NCI-H460 (cell line): Measurements from ENCODE around the gene BCL3. TPM values are rescaled to one million over a fixed set of nuclear protein-coding genes. Genes with fewer than 3 reads are reported as not detected.
"Not testable (repeated sequence)": the region's sequence is repeated elsewhere in the genome, so short reads cannot be mapped to it uniquely, and the experiment has no call there.

Source experiments
- DNase-seq: peaks from one replicate; pipeline ENCODE4 v3.0.0-alpha.2; 2016; ENCODE audit warnings: low read depth; ENCODE audit errors: extremely low read depth
- total RNA-seq: library from RNA; depleted of rRNA; stranded (reverse); fragments of >200 nt; shearing (Covaris generic); gene quantifications from 2 replicates; pipeline ENCODE4 v1.2.3, GENCODE V29; 2014

BCL3 gene
- total RNA-seq, 1 experiment from 2014 or later: 12.6 TPM

DNA sequence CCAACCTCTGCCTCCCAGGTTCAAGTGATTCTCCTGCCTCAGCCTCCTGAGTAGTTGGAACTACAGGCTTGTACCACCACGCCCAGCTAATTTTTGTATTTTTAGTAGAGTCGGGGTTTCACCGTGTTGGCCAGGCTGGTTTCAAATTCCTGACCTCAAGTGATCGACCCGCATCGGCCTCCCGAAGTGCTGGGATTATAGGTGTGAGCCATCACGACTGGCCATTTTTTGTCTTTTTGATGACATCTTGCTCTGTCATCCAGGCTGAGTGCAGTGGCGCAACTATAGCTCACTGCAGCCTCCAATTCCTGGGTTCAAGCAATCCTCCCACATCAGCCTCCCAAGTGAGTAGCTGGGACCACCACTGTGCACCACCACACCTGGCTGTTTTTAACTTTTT is 28.1 kb upstream of the BCL3 start:
- not testable (repeated sequence) for DNase-seq

DNA sequence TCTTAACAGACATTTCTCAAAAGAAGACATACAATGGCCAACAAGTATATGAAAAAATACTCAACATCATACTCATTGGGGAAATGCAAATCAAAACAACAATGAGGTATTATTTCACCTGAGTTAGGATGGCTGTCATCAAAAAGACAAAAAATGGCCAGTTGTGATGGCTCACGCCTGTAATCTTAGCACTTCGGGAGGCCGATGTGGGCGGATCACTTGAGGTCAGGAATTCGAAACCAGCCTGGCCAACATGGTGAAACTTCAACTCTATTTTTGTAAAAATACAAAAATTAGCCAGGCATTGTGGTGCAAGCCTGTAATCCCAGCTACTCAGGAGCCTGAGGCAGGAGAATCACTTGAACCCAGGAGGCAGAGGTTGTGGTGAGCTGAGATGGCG is 27.6 kb upstream of the BCL3 start:
- no peak for DNase-seq

DNA sequence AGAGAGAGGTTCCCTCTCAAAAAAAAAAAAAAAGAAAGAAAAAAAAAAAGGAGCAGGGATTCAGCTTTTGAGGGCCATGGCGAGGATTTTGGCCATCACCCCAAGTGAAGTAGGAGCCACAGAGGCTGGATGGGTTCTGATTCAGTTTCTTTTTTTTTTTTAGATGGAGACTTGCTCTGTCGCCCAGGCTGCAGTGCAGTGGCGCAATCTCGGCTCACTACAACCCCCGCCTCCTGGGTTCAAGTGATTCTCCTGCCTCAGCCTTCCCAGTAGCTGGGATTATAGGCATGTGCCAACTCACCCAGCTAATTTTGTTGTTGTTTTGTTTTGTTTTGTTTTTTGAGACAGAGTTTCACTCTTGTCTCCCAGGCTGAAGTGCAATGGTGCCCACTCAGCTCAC is 27.1 kb upstream of the BCL3 start:
- not testable (repeated sequence) for DNase-seq

DNA sequence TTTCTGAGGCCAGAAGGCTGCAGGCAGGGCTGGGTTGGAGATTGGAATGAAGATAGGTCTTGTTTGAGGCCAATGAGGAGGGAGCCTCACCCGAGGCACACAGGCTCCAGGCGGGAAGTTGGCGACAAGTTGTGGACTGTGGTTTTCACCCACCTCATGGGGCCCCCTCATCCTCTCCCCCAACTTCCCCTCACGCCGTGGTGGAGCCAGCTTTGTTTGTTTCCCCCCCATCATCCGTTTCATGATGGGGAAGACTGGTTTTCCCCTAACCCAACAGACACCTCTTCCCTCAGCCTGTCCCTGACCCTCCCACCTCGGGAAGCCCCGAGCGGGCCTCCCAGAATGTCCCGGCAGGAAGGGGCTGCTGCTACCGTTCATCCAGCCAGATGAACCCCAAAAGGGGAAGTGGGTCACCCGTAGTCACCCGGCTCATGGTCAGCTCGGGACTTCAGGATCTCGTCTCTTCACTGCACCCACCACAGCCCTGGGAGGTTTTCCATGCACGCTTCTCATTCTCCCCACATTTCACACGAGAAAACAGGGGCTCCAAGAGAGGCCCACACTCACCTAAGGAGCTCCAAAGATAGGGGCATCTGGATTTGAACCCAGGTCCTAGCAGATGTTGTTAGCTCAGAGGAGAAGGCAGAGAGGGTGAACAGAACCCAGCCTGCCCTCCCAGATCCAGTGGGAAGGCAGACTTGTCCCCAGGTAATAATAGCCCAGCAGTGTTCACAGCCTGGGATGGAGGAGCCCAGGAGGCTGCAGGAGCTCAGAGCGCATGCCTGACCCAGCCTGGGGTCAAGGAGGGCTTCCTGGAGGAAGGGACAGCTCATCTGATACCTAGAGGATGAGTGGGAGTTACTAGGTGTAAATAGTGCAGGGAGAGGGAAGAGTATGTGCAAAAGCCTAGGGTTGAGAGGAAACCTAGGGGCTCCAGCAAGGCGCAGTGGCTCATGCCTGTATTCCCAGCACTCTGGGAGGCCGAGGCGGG is 26.1 kb upstream of the BCL3 start:
- DNase-seq: no peak

DNA sequence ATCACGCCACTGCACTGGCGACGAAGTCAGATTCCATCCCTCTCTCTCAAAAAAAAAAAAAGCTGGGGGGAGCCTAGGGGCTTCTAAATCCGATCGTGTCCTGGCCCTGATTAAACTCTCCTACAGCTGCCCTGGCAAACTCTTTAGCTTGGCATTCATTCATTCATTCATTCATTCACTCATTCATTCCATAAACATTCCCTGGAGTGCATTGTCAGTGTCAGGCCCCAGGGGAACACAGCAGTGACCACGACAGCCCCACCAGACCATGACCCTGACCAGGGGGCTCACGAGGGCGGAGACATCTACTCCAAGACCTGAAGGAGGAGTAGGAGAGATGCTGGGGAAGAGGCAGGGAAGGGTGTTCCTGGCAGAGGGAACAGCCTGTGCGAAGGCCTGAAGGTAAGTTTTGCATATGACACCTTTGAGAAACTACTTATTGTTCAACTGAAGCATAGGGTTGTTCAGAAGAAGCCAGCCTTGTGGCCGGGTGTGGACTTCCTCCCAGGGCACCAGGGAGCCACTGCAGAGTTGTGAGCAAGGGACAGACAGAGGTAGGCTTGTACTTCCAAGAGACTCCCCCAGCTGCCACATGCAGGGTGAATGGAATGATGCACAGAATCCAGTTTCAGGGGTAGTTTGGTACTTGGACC is 25.1 kb upstream of the BCL3 start:
- no peak for DNase-seq

DNA sequence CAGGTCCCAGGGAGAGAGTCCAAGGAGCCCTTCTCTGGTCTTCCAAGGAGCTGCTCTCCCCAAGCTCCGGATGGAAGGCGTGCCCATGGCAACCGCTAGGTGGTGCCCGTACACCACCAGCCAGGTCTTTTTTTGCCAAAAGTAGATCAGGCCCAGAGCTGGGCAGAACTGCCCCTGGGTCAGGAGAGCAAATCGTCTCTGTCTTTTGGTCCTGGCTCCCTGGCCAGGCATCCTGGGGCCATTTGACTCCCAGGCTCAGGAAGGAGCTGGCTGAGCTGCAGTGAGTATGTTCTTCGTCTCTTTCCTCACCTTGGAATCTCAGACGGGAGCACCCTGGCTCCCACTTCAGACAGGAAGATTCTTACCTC is 24.6 kb upstream of the BCL3 start:
- peak; percentile 69 for DNase-seq

DNA sequence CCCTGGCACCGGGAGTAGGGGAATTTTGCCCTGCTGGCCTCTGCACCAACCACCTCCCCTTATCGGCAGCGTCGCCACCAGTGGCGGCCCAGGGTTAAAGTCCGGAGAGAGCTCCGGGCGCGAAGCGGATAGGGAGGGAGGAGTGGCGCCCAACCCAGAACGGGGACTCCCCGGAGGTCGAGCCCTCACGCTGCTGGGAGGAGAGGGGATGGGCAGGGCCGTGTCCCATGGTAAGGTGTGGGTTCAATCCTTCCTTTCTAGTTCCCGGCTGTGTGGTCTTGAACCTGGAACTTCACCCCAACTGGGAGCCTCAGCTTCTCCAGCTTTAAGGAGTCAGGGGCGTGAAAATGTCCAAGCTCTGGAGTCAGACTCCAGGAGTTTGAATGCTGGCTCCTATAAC is 23.3 kb upstream of the BCL3 start:
- no peak for DNase-seq

DNA sequence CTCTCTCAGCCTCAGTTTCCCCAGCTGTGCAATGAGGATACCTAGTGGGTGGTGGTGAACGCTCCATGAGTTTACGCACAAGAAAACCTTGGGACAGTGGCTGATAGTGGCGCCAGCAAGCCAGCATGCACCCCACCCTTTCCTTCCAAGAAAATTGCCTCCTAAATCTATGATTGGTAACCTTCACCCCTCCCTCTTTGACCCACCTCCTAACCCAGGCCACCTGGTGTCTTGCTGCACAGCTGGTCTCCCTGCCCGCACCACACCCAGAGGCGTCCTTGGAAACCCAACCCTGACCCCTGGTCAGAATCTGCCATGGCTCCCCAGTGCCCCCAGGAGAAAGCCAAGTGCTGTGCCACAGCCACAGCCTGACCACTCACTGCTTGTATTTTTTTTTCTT is 22.8 kb upstream of the BCL3 start:
- DNase-seq: no peak

DNA sequence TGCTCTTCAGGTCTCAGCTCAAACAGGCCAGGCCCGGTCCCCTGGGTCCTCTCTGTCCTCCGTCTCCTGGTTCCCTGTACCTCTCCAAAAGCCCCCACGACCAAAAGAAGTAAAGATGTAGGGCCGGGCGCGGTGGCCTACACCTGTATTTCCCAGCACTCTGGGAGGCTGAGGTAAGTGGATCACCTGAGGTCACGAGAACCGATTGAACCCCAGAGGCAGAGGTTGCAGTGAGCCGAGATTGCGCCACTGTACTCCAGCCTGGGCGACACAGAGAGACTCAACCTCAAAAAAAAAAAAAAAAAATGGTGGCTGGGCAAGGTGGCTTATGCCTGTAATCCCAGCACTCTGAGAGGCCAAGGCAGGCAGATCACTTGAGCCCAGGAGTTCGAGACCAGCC is 22.0 kb upstream of the BCL3 start:
- no peak for DNase-seq

DNA sequence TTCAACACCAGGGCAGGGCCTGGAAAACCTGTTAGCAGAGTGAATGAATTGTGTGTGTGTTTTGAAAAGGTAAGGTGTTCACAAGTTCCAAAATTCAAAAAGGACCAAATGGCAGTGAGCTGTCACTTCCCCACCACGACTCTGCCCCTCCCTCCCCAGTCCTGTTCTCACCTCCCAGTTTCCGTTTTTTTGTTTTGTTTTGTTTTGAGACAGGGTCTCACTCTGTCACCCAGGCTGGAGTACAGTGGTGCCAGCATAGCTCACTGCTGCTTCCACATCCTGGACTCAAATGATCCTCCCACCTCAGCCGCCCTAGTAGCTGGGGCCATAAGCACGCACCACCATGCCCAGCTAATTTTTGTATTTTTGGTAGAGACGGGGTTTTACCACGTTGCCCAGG is 20.3 kb upstream of the BCL3 start:
- DNase-seq: no peak

DNA sequence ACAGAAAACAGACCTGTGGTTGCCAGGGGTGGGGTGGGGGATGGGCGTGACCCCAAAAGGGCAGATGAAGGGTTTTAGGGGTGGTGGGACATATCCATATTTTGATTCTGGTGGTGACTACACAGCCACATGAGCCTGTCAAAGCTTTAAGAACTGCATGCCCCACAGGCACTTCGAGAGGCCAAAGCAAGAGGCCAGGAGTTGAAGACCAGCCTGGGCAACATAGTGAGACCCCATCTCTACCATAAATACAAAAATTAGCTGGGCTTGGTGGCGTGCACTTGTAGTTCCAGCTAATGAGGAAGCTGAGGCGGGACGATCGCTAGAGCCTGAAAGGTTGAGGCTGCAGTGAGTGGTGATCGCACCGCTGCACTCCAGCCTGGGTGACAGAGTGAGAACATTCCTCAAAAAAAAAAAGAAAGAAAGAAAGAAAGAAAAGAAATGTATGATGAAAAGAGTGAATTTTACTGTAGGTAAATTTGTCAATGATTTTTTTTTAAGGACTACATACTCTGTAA is 18.9 kb upstream of the BCL3 start:
- DNase-seq: no peak

DNA sequence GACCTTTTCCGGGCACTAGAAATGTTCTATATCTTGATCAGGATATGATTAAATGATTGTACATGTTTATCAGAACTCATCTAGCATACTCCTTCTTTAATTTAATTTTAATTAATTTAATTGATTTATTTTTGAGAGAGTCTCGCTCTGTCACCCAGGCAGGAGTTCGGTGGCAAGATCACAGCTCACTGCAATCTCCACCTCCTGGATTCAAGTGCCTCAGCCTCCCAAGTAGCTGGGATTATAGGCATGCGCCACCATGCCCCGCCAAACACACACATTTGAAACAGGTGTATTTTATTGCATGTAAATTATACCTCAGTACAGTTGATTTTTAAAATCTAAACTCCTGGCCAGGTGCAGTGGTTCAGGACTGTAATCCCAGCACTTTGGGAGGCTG is 17.4 kb upstream of the BCL3 start:
- DNase-seq: no peak

DNA sequence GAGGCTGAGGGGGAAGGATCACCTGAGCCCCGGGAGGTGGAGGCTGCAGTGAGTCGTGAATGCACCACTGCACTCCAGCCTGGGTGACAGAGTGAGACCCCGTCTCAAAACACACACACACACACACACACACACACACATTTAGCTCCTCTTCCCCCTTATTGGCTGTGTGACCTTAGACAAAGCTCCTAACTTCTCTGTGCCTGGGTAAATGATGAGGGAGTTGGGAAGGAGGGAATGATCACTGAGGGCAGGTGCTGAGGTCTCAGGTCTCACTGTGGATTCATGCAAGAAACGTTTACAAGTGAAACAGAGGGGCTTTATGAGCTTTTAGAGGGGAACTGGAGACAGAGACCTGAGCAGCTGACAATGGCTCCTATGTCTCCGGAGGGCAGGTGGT is 16.9 kb upstream of the BCL3 start:
- DNase-seq: no peak

DNA sequence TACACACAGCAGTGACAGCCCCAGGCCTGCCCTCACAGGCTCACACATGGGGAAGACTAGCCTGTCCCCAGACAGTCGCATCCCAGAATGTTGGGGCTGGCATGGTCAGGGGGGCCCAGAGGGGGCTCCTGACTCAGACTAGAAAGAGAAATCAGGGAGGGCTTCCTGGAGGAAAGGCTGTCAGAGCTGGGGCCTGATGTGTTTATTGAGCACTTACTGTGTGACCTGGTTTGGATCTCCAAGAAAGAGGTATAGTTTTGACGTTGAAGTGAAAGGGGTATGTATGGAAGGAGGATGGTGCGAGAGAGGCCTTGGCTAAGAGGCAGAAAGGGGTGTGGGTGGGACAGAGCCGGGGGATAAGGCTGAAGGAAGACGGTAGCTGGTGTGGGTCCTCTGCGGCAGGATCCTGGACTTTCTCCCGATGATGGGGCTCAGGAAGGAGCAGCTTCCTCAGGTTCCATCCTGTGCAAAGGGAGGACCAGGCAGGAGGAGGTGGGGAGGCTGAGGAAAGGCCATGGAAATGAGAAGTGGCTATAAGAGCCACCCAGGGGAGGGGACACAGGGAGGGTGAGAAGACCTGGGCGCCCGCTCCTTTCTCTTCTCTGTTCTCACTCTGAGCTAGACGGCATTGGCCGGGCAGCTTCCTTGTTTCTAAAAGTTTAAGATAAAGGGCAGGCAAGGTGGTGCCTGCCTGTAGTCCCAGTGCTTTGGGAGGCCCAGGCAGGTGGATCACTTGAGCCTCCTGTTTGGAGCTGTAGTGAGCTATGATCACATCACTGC is 16.1 kb upstream of the BCL3 start:
- no peak for DNase-seq

DNA sequence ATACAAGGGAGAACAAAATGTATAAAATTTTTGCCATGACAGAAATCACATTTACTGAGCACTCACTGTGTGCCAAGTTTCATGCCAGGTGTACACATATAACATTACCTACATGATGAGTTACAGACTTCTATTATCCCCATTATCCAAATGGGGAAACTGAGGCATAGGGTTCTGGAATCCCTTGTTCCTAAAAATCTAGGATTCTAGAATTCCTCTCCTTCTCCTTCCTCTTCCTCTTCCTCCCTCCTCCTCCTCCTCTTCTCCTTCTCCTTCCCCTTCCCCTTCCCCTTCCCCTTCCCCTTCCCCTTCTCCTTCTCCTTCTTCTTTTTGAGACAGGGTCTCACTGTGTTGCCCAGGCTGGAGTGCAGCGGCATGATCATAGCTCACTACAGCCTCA is 14.2 kb upstream of the BCL3 start:
- no peak for DNase-seq

DNA sequence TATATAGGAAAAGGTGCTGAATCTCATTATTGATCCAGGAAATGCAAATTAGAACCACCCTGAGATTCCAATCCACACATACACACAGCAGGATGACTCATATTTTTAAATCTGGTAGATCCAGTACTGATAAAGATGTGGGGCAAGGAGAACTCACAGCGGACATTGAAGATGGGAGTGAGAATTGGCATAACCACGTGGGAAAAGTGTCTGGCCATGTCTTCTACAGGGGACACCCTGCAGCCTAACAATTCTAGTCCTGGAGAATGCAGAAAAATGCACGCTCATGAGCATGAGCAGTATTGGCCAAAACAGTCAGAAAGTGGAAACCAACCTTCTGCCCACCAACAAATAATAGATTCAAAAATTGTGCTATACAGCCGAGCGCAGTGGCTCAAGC is 13.5 kb upstream of the BCL3 start:
- no peak for DNase-seq

DNA sequence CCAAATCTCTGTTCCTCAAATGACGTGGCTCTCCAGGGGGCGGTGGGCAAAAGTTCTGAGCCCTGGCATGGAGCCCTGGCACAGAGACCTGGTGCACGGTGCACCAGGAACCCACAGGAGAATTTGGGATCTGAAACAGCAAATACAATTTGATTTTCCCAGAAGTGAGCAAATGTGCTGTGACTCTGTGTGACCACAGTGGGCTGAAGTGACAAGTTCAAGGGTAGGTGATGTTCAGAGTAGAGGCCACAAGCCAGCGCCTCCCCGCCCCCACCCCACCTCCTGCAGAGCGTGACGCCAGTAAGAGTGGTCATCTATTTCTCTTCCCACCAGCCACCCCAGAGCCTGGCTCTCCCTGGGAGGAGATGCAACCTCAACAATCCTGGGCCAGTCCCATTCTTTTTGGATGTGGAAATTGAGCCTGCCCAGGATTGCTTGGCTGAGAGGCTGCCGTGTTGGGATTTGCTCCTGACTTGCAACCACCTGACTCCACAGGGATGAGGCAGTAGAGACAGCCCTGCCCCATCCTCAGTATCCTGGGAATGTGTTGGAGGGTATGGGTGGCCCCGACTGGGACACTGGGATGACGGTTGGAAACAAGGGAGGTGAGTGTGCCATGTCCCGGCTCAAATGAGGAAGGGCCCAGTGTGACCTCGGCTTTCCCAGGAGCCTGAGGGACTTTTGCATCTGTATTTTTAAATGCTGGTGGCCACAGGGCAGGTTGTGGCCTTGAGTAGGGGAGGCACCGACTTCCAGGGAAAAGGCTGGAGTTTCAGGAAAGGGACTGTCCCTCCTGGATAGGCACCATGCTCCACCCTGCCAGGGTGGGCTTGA is 11.1 kb upstream of the BCL3 start:
- no peak for DNase-seq

DNA sequence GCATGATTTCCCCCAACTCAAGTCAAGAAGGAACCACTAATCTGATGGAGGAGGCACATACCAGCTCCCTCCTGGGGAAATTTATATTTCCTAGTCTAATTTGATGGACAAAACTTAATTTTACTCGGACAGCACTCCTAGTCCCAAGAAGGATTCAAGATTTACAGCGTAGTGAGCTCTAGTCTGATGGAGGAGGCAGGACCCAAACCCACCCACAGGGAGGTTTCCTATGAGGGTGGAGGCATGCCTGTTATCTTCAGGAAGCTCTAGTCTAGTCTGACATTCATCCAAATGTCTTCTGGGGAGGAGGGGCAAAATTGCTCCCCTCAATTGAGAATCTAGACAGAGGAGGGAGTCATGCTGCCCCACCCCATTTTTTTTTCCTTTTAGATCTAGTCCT is 10.4 kb upstream of the BCL3 start:
- DNase-seq: no peak

DNA sequence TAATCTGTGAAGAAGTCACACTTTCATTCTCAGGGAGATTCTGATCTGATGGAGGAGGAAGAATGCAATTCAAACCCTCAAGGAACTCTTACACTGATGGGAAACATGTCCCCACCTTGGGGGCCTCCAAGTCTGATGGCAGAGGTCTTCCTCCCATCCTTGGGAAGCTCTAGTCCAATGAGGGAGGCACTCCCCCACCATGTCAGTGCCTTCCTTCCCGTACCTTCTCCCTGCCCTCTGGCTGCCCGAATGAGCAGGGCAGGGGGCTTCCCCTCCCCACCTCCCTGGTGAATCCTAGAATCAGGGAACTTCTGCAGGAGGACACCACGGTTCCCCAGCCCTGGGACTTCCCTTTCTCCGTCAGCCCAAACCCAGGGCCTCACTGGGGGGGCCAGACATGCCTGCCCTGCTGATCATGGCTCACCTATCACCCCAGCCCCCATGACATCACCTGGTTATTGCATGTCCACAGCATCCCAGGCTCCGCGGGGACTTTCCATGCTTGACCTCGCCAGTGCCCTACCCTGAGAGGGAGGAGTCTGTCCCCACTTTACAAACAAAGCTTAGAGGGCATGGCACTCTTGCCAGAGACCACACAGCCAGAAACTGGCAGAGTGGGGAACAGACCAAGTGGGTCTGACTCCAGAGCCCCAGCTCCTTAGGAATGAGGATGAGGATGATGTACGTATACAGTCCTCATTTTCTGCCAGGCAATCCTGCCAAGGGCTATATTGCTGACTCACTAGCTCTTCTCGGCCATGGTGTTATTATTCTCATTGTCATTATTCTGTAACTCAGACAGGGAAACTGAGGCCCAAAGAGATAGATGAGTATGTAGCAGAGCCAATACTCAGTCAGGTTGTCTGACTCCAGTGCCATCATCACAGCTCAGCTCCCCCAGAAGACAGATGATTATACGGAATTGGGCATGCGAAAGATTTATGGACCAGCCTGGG is 9.6 kb upstream of the BCL3 start:
- DNase-seq: no peak
